Effector CD8-positive, alpha-beta T cell (primary cell): ENCODE results near the gene USP24.

Experiments
- DNase-seq: peaks from one replicate; lab custom pipeline; 2025; lab: John Stamatoyannopoulos, UW

USP24 gene

GRCh38 chr1:55054396-55054795 is 160.8 kb downstream of the USP24 start:
- no peak for DNase-seq

GRCh38 chr1:55053265-55053954 is 161.8 kb downstream of the USP24 start:
- DNase-seq = no peak

DNA sequence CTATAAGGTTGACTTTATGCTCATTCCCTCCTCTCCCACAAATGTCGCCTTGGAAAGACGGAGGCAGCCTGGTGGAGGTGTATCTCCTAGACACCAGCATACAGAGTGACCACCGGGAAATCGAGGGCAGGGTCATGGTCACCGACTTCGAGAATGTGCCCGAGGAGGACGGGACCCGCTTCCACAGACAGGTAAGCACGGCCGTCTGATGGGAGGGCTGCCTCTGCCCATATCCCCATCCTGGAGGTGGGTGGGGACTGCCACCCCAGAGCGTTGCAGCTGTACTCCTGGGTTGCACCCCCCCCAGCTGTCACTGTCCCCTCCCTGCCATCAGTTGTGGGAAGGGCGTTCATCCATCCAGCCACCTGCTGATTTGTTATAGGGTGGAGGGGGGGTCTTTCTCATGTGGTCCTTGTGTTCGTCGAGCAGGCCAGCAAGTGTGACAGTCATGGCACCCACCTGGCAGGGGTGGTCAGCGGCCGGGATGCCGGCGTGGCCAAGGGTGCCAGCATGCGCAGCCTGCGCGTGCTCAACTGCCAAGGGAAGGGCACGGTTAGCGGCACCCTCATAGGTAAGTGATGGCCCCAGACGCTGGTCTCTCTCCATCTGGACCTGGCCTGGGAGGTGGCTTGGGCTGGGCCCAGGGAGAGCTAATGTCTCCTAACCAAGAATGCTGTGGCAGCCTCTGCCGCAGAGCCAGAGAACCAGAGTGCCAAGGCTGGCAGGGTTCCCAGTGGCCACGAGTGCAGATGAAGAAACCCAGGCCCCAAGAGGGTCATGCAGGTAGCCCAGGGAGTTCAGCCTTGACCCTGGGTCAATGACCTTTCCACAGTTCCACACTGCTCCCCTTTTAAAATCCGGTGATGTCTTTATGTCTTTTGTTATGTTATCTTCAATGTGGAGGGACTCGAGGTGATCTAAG is 162.7 kb downstream of the USP24 start:
- DNase-seq = no peak

- no peak for DNase-seq
These were observed 163.5 kb downstream of the USP24 start for GRCh38 chr1:55051621-55052020.

DNA sequence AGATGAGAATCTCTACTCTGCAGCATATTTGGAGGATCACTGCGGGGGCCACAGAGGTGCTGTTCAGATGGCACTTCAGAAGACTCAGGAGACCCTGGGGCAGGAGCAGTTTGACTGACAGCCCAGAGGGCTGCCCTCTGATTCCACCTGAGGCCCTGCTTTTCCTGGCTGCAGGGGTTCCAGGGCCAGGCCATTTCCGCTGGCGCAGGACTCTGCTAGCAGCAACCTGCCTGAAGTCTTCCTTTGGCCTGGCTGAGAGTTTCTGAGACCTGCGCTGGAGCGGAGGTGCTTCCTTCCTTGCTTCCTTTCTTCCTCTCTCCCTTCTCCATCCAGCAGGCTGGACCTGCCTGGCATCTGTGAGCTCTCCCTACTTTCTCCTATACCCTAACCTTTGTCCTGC is 164.0 kb downstream of the USP24 start:
- DNase-seq = no peak

GRCh38 chr1:55050283-55050682 is 164.9 kb downstream of the USP24 start:
- DNase-seq = no peak

- no peak for DNase-seq
These were observed 165.3 kb downstream of the USP24 start for GRCh38 chr1:55049914-55050278.

GRCh38 chr1:55049271-55049913 is 165.8 kb downstream of the USP24 start:
- DNase-seq = no peak

DNA sequence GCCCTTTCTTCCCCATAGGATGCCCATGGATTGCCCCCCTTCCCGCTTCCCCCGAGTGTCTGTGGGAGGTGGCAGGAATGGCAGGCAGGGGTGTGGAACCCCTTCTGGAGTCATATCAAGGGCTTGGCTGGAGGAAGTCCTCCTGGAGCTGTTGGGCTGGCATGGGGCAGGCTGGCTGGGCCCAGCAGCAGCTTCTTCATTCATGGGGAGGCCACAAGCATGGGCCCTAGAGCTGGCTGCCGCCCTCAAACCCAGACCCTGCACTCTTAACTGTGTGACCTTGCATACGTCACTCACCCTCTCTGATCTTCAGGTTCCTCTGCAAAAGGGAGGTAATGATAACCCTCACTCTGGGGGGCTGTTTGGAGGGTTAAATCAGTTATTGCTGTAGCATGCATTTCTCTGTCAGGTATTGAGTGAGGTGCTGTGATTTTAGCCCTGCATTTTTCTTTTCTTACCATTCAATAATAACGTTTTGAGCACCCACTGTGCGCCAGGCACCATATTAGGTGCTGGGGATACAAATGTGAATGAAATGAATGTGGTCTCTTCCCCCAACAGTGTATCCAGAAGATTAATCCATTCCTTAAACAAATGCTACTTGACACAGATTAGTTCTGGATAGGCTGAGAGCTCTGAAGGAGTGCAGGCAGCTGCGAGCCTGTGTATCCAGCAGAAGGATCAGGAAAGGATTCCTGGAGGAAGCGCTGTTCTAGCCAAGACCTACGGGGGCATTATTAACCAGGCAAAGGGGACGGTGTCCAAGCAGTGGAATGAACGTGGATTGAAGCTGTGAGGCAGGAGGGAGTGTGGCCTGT is 166.5 kb downstream of the USP24 start:
- no peak for DNase-seq

- no peak for DNase-seq
These were observed 167.6 kb downstream of the USP24 start for GRCh38 chr1:55047611-55048010.

DNA sequence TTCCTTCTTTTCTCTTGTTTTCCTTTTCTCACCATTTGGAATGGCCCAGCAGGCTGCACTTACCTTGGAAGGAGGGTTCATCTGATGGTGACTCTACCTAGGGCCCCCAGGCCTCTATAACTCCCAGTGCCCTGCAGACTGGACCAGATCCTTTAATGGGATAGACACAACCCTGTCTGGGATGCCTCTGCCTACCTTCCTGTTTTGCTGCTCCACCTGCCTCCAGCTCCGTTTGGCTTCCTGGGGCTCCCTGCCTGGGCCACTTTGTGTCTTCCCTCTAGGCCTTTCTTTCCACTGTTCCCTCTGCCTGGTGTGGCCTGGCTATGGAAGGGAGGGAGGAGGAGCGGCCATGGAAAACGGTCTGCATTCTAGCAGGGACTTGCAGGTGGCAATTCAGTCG is 168.3 kb downstream of the USP24 start:
- no peak for DNase-seq

DNA sequence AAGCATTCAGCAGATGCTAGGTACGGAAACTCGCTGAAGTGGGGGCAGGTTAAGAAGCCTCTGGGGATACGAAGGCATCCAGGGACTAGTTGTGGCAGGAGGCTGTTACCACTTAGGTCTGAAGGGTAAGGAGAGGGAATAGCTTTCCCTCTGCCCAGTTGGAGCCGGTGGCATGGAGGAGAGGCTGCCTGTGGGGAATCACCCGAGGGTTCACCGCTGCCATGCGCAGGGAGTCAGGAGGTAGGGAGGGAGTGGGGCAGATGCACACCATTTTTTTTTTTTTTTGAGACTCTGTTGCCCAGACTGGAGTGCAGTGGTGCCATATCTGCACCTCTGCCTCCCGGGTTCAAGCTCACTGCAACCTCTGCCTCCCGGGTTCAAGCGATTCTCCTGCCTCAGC is 169.7 kb downstream of the USP24 start:
- no peak for DNase-seq

GRCh38 chr1:55044617-55045397 is 170.4 kb downstream of the USP24 start:
- no peak for DNase-seq

- no peak for DNase-seq
These were observed 171.4 kb downstream of the USP24 start for GRCh38 chr1:55043726-55044125.

- no peak for DNase-seq
These were observed 172.2 kb downstream of the USP24 start for GRCh38 chr1:55043011-55043410.

DNA sequence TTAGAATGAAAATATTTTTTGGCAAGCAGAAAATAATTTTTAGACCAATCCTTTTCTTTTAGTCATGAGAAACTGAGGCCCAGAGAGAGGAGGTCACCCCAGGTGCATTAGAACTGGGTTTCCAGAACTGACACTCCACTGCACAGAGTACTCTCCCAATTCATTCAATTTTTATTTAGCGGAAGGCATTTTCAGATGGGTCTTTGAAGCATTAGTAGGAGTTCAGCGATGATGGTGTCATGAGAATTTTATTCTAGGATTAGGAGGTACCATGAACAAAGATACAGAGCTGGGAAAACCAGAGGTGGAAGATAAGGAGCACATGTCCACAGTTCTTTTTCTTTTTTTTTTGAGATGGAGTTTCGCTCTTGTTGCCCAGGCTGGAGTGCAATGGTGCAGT is 173.6 kb downstream of the USP24 start:
- no peak for DNase-seq

- DNase-seq = no peak
These were observed 174.2 kb downstream of the USP24 start for GRCh38 chr1:55040933-55041494.

GRCh38 chr1:55040083-55040932 is 174.9 kb downstream of the USP24 start:
- DNase-seq = no peak

GRCh38 chr1:55039342-55040082 is 175.7 kb downstream of the USP24 start, which contains the start of gene PCSK9:
Gene PCSK9 (plus strand): TSS chr1:55039548. CDS start chr1:55039838, 290 bp downstream.
- no peak for DNase-seq
